Measurements from ENCODE around the gene PRXL2A. TPM values are rescaled to one million over a fixed set of nuclear protein-coding genes. Genes with fewer than 3 reads are reported as not detected.
"Not testable (repeated sequence)": the region's sequence is repeated elsewhere in the genome, so short reads cannot be mapped to it uniquely, and the experiment has no call there.

The PRXL2A gene, protein sequence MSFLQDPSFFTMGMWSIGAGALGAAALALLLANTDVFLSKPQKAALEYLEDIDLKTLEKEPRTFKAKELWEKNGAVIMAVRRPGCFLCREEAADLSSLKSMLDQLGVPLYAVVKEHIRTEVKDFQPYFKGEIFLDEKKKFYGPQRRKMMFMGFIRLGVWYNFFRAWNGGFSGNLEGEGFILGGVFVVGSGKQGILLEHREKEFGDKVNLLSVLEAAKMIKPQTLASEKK
- 113 and 122 TPM in 2 replicates for total RNA-seq (2014; rRNA removed; shearing (Covaris generic))
- polyA plus RNA-seq (2015; cell fraction: cytosol; rRNA removed), result 69.7 and 80.5 TPM in 2 replicates
- 22.5 and 22.7 TPM in 2 replicates for polyA plus RNA-seq (2015; cell fraction: nucleus; rRNA removed)

DNA sequence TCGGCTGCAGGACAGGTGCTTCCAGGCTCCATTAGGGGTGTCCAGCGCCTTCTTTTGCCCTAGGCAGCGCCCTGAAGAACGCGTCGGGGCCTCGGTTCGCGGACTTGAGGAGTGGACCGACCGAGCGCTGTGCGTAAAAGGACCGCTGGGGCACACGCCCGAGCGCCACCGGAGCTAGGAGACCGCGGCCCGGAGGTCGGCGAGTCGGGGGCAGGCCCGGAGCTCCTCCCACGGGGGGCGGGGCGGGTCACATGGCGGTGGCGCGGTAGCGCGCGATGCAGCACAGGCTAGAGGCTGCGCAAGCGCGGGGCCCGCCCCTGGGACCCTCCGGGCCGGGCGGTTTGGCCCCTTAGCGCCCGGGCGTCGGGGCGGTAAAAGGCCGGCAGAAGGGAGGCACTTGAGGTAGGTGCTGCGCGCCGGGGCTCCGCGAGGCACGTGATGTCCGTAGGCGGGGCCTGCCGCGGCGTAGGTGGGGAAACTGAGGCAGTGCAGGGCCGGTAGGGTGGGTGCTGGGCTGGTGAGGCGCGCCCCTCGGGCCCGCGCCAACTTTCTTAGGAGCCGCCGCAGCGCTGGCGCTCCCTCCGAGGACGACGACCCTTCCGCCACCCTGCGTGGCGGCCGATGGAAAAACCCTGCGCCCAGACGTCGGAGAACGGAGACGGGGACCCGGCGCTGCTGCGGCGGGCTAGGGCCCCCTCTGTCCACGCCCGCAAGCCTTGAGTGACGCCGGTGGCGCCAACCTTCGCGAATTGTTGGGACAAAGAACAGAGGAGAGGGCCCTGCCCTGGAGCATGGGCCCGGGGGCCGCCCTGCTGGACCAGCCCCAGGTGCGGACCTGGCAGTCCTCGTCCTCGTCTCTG lies at the start of gene PRXL2A:
TSS of gene PRXL2A (plus strand) at position 310 of the 860 bp plus-strand sequence. CDS start 11,917 bp downstream, outside the sequence.
- in situ Hi-C loops (cut with HindIII; ENCODE audit: low pct_unique_long_range_greater_than_20kb, low sequenced_read_pairs), result no loop called here
- peak; percentile 66 for DNase-seq (ENCODE audit: low read depth, low spot score)

DNA sequence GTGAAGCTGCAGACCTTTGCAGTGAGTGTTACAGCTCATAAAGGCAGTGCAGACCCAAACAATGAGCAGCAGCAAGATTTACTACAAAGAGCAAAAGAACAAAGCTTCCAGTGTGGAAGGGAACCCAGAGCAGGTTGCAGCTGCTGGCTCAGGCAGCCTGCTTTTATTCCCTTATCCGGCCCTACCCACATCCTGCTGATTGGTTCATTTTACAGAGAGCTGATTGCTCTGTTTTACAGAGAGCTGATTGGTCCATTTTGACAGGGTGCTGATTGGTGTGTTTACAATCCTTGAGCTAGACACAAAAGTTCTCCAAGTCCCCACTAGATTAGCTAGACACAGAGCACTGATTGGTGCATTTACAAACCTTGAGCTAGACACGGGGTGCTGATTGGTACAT lies 49.4 kb upstream of the PRXL2A start:
- DNase-seq (ENCODE audit: low read depth, low spot score); in situ Hi-C loops (cut with HindIII; ENCODE audit: low pct_unique_long_range_greater_than_20kb, low sequenced_read_pairs): not testable (repeated sequence)

DNA sequence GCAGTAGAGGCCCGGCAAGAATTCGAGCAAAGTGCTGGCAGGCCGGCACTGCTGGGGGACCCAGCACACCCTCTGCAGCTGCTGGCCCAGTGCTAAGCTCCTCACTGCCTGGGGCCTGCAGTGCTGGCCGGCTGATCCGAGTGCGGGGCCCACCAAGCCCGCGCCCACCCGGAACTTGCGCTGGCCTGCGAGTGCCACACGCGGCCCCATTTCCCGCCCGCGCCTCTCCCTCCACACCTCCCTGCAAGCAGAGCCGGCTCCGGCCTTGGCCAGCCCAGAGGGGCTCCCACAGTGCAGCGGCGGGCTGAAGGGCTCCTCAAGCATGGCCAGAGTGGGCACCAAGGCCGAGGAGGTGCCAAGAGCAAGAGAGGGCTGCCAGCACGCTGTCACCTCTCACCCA lies 48.7 kb upstream of the PRXL2A start:
- DNase-seq (ENCODE audit: low read depth, low spot score), result no peak
- in situ Hi-C loops (cut with HindIII; ENCODE audit: low pct_unique_long_range_greater_than_20kb, low sequenced_read_pairs), result no loop called here

DNA sequence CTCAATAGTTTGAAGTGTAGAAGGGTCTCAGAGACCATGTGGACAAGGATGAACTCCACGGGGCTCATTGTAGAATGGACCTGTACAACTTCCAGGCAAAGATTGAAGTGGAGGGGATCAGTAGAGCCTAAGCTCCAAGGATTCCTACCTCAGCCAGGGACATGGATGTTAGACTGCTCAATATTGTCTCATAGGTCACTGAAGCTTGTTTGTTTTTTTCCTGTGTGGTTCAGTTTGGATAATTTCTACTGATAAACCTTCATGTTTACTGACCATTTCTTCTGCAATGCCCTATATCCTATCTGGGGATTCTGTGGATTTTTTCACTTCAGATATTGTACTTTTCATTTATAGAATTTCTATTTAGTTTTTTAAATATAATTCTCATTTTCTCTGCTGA lies 42.8 kb upstream of the PRXL2A start:
- DNase-seq (ENCODE audit: low read depth, low spot score), result no peak

DNA sequence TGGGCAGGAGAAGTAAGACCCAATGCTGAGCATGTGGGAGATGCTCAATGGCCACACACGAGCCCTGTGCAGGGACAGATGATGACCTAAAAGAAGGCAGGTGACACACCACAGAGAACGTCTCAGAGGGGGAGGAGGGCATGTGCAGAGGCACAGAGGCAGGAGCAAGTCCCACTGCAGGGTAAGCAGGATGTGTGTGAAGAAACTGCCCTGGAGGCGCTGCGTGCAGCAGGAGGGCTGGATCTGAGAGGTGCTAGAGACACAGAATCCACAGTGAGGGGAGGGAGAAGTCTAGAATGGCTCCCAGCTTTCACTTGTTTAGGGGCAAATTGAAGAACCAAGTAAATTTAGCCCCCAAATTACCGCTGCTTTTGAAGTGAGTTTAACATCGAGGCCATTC lies 36.9 kb upstream of the PRXL2A start:
- no peak for DNase-seq (ENCODE audit: low read depth, low spot score)
- in situ Hi-C loops (cut with HindIII; ENCODE audit: low pct_unique_long_range_greater_than_20kb, low sequenced_read_pairs), result no loop called here

More for the DNA sequence above, 42.8 kb upstream of the PRXL2A start:
- in situ Hi-C loops (cut with HindIII; ENCODE audit: low pct_unique_long_range_greater_than_20kb, low sequenced_read_pairs), result no loop called here

DNA sequence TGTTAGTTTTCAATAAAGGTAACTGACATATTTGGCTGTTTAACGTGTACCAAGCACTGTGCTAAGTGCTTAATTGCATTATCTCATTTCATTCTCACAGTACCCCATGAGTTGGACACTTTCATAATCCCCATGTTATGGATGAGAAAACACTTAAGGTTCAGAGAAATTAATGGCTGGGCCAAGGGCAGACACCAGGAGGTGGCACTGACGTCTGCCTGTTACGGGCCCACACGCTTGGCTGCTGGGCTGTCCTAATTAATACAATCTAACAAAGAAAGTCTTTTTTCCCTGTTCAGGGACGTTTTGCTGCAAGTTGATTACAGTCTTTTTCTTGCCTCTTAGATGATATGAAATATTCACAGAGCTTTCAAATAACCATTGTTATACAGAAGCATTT lies 35.7 kb upstream of the PRXL2A start:
- in situ Hi-C loops (cut with HindIII; ENCODE audit: low pct_unique_long_range_greater_than_20kb, low sequenced_read_pairs), result no loop called here
- DNase-seq (ENCODE audit: low read depth, low spot score), result no peak

DNA sequence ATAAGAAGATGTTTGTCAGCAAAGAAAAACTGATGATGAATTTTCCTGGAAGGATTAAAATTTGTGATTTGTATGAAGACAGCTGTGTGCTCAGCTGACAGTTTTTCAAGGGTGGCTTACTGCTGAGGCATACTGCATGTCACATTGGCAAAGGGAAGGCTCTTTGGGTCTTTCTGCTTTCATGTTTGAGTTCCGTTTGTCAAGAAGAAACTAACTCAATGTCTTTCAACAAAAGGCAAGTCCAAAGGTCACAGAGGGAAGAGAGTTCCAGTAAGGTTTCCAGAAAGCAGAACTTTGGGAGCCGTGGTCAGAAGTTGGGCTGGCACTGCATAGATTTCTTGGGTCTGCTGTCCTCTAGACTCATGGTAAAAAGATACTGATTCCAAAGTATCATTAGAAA lies 34.8 kb upstream of the PRXL2A start:
- in situ Hi-C loops (cut with HindIII; ENCODE audit: low pct_unique_long_range_greater_than_20kb, low sequenced_read_pairs), result no loop called here
- no peak for DNase-seq (ENCODE audit: low read depth, low spot score)

DNA sequence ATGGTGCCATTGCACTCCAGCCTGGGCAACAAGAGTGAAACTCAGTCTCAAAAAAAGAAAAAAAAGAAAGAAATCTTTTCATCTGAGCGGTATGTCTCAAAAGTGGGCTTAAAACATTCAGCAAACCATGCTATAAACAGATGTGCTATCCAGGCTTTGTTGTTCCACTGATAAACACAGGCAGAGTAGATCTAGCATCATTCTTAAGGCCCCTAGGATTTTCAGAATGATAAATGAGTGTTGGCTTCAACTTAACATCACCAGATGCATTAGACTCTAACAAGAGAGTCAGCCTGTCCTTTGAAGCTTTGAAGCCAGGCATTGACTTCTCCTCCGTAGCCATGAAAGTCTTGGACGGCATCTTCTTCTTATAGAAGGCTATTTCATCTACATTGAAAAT lies 28.6 kb upstream of the PRXL2A start:
- in situ Hi-C loops (cut with HindIII; ENCODE audit: low pct_unique_long_range_greater_than_20kb, low sequenced_read_pairs), result no loop called here
- DNase-seq (ENCODE audit: low read depth, low spot score), result no peak

DNA sequence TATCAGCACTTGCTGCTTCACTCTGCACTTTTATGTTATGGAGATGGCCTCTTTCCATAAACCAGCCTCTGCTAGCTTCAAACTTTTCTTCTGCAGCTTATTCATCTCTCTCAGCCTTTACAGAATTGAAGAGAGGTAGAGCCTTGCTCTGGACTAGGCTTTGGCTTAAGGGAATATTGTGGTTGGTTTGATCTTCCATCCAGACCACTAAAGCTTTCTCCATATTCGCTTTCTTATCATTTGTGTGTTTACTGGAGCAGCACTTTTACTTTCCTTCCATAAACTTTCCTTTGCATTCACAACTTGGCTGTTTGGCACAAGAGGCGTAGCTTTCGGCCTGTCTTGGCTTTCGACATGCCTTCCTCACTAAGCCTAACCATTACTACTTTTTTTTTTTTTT lies 28.2 kb upstream of the PRXL2A start:
- DNase-seq (ENCODE audit: low read depth, low spot score), result no peak
- in situ Hi-C loops (cut with HindIII; ENCODE audit: low pct_unique_long_range_greater_than_20kb, low sequenced_read_pairs), result no loop called here

DNA sequence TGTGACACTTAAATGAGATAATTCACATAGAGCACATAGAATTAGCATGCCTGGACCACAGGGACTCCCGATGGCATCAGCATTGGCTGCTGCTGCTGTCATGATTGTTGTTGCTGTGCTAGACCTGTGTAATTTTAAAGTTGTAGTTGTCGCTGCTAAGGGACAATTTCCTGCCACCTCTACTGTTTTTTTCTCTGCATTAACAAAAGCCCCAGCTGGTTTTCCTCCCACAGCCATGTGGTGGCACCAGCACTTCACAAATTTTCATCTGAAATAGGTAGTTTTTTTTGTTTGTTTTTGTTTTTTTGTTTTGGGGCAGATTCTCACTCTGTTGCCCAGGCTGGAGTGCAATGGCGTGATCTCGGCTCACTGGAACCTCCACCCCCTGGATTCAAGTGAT lies 25.4 kb upstream of the PRXL2A start:
- peak; percentile 65 for DNase-seq (ENCODE audit: low read depth, low spot score)
- in situ Hi-C loops (cut with HindIII; ENCODE audit: low pct_unique_long_range_greater_than_20kb, low sequenced_read_pairs), result no loop called here

DNA sequence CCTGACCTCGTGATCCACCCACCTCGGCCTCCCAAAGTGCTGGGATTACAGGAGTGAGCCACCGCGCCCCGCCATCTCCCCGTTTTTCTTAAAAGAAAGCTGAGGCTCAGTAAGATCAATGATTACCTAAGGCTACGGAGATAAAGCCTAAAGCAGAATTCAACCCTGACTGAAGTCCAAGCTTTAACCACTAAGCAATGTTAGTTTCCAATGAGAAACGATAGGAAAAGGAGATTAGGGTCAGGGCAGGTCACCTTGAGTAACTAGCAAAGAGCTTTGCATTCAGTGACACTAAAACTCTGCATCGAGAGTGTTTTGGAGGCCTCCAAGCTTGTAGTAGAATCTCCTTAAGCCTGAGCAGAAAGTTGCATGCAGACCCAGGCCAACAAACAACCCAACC lies 17.6 kb upstream of the PRXL2A start:
- in situ Hi-C loops (cut with HindIII; ENCODE audit: low pct_unique_long_range_greater_than_20kb, low sequenced_read_pairs), result no loop called here
- no peak for DNase-seq (ENCODE audit: low read depth, low spot score)

DNA sequence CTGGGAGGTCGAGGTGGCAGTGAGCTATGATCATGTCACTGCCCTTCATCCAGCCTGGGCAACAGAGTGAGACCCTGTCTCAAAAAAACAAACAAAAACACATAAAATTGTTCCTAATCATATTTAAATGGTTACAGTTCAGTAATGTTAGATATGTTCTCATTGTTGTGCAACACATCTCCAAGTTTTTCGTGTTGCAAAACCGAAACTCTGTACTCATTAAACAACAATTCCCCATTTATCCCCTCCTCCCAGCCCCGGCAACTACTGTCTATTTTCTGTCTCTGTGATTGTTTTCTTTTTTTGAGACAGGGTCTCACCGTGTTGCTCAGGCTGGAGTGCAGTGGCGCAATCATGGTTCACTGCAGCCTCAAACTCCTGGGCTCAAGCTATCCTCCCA lies 16.1 kb upstream of the PRXL2A start:
- in situ Hi-C loops (cut with HindIII; ENCODE audit: low pct_unique_long_range_greater_than_20kb, low sequenced_read_pairs), result no loop called here
- DNase-seq (ENCODE audit: low read depth, low spot score), result no peak

DNA sequence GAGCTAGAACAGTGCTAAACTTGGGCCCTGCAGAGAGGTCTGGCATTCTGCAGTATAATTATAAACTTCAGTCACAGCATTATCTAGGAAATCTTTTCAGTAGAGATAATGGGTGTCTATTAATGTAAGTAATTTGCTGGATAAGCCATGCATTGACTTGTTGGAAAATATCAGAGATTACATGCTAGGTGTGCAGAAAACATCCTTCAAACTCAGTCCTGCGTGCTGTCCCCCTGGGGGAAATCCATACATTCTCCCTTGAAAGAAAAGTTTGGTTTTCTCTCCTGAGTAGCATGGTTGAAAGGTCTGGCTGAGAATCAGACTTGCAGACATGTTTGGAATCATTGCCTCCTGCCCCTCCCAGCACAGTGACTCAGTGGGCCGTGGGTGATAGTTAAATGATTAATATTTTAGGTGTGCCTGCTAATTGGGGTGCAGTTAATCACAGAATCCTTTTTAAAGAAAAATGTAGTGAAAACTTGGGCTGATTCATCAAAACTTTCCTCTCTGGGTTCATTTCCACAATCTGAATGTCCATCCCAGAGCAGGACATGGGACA lies 13.9 kb upstream of the PRXL2A start:
- DNase-seq (ENCODE audit: low read depth, low spot score), result no peak
- in situ Hi-C loops (cut with HindIII; ENCODE audit: low pct_unique_long_range_greater_than_20kb, low sequenced_read_pairs), result no loop called here

DNA sequence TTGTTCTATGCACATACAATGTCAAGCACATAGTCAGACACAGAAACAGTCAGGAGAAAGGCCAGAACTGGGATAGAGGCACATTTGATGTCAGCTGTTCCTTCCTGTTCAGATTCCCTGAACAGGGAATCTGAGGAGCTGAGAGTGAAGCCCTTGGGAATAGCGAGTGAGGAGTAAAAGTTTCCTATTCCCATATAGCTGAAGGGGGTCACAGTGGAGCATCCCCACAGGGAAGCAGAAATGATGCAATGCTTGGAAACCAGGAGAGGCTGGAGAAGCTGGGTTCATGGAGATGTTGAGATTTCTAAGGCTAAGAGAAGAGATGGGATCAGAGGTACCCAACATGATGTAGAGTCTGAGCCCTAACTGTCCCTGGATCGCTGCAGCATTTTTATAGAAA lies 11.3 kb upstream of the PRXL2A start:
- in situ Hi-C loops (cut with HindIII; ENCODE audit: low pct_unique_long_range_greater_than_20kb, low sequenced_read_pairs), result no loop called here
- no peak for DNase-seq (ENCODE audit: low read depth, low spot score)

DNA sequence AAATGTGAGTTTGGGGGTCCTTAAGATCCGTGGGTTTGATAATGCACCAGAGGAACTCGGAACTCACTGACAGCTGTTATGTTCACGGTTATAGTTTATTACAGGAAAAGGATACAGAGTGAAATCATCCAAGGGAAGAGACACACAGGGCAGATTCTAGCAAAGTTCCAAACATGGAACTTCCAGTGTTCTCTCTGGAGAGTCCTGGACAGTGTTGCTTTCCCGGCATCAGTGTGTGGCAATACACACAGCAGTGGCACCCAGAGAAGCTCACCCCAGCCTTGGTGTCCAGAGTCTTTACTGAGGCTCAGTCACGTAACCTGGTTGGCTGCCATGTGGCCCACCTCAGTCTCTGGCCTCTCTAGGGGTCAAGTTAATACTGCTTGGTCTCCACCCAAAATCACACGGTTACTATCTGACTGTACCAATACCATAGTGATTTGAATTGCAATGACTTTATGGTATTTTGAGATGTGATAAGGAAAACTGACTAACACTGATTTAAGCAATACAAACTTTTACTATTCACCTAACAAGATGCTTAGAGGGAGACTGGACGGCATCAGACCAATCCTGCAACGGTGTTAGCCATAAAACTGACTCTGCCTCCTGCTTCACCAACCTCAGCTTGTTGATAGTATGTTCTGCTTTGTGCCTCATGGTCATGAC lies 8.1 kb upstream of the PRXL2A start:
- in situ Hi-C loops (cut with HindIII; ENCODE audit: low pct_unique_long_range_greater_than_20kb, low sequenced_read_pairs), result no loop called here
- no peak for DNase-seq (ENCODE audit: low read depth, low spot score)

DNA sequence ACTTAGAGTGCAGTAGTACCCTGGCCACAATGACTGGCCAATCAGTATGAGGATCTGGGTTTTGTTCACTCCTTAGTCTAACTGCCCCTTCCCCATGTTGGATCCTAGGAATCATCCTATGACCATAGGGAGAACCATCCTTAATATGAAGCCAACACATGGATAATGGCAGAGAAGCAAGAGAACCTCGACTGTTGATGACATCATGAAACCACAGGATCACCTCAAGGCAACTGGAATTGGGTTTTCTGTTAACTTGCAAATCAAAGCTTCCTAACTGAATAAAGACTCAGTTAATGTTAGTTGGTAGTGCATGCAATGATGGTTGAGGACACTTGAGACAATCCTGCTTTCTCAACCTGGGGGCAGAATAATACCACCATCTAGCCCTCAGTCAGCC lies 3.3 kb upstream of the PRXL2A start:
- no peak for DNase-seq (ENCODE audit: low read depth, low spot score)
- in situ Hi-C loops (cut with HindIII; ENCODE audit: low pct_unique_long_range_greater_than_20kb, low sequenced_read_pairs), result no loop called here

DNA sequence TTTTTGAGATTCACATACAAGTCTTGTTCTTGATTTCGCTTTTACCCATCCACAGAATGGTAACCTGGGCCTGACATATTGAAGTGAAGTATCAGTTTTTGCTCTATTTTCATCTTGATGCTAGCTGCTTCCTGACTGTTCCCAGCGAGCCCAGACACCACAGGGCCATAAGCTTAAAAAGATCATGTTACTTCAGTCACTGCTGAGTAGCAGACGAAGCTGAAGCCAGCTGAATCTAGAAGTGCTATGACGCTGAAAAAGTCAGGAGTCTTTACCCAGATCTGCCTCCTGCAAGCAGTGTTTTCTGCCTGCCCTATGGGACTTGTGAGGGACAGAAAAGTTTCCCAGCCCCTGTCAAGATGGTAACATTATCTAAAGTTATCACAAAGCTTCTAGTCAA lies 2.7 kb upstream of the PRXL2A start:
- in situ Hi-C loops (cut with HindIII; ENCODE audit: low pct_unique_long_range_greater_than_20kb, low sequenced_read_pairs), result no loop called here
- no peak for DNase-seq (ENCODE audit: low read depth, low spot score)

DNA sequence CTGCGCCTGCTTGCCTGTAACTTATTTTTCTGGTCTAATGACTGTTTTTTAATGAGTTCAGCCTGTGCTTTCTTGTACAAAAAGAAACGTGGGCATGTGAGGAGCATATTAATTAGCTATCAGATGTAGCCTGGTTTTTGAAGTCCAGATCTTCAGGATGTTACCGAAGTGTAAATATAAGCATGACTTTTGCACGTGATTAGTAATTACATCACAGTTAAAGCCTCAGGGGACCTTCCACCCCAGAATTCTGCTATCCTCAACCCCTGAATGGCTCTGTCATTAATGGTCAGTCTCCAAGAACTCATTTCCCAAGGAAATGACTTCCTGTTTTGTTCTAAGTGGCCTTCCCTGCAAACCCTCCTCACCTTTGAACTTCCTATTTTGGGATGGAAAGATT lies 2.1 kb upstream of the PRXL2A start:
- in situ Hi-C loops (cut with HindIII; ENCODE audit: low pct_unique_long_range_greater_than_20kb, low sequenced_read_pairs), result no loop called here
- DNase-seq (ENCODE audit: low read depth, low spot score), result no peak
